GM18507 (cell line): Measurements from ENCODE around the gene LSM11.

Experiments
- DNase-seq: peaks from one replicate; pipeline ENCODE4 v3.0.0; 2011; ENCODE audit warnings: low read depth; ENCODE audit not compliant: insufficient read length; ENCODE audit errors: extremely low spot score
- FAIRE-seq: peaks from 2 replicates; lab custom pipeline; 2011; peaks lifted over from hg19 to GRCh38; lab: Jason Lieb, UNC

Gene LSM11

DNA sequence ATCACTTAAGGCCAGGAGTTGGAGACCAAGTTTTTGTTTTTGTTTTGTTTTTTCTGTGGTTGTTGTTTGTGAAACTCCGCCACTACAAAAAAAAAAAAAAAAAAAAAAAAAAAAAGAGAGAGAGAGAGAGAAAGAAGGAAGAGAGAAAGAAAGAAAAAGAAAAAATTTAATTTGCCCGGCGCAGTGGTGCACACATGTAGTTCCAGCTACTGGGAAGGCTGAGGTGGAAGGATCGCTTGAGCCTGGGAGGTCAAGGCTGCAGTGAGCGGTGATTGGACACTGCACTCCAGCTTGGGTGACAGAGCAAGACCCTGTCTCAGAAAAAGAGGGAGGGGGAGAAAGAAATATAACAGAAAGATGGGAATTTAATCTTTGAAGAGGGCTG is 11.4 kb upstream of the LSM11 start:
- FAIRE-seq: no peak
- DNase-seq: no peak

DNA sequence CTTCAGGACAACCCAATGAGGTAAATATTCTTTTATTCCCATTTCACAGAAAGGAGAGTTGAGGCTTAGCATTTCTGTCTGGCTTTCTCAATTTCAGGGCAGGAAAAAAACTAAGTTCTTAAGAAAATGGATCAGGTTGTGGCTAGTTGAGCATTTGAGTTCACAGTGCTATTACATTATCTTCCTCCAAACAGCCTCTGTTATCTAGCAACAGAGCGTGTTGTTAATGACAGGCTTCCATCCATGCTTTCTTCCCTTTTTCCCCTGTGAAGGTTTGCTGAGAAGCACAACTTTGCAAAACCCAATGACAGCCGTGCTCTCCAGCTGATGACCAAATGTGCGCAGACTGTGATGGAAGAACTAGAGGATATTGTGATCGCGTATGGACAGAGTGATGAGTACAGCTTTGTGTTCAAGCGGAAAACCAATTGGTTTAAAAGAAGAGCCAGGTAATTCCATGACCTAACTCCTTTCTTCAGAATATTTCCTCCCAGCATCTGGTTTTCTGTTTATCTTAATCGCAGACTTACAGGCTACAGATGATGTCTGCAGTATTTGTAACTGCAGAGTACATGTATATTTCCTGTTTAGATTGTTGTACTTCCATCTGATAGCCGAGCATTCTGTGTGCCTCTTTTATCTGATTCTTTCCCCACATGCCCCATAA is 10.8 kb upstream of the LSM11 start:
- no peak for DNase-seq
- FAIRE-seq: no peak

DNA sequence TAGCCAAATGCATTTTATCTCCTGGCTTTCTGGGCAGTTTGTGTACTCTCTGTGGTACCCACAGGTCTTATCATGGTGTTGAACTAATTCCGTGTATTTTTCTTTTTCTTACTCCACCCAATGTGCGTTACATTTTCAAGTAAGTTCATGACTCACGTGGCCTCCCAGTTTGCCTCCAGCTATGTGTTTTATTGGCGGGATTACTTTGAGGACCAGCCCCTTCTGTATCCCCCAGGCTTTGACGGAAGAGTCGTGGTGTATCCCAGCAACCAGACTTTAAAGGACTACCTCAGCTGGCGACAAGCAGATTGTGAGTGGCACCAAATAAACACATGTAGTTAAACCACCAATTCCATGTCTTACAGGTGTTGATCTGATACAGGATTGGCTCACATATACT is 9.1 kb upstream of the LSM11 start:
- FAIRE-seq (no peak), DNase-seq (no peak)

DNA sequence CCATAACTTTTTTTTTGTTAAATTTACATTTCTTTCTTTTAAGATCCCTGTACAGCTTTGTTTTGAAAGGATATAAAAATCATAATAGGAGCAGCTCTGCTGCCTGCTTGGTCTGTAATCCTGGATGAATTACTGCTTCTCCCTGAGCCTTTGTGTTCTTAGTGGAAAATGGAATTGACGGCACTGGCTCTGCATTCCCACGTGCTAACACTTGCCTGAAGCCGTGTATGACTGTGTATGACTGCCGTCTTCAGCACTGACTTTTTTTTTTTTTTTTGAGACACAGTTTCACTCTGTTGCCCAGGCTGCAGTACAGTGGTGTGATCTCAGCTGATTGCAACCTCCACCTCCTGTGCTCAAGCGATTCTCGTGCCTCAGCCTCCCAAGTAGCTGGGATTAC is 7.5 kb upstream of the LSM11 start:
- FAIRE-seq: no peak

DNA sequence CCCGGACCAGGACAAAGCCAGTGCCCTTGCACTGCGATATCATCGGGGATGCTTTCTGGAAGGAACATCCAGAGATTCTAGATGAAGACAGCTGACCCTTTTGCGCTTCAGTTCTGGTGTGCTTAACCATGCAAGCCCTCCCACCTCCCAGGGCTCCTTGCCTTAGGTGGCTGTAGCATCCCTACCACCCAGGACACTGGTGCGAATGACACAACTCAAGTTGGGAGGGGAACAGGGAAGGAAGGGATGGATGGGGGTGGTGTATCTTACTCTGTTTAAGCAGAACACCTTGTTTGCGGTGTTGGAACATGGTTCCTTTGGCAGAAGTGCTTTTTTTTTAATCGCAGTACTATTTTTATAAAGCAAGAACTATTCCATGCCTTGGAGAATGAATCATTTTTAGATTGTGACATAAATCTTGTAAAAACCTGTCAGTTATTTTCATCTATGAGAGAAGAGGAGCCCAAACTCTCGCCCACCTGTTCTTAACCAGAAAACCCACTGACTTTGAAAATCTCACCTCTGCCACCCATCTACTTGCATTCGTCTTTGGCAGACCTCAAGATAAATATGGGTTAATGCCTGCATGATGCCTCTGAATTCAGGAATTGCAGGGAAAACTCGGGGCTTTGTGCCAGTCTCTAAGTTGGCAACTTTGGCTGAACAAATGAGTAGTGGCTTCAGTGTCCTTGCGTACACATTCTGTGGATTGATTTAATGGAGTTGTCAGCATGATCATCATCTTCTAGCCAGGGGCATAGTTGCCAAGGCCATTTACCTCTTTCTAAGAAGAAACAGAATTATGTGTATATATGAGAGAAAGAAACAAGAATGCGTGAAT is 3.9 kb upstream of the LSM11 start:
- no peak for FAIRE-seq

More for the DNA sequence above, 7.5 kb upstream of the LSM11 start:
- no peak for DNase-seq

DNA sequence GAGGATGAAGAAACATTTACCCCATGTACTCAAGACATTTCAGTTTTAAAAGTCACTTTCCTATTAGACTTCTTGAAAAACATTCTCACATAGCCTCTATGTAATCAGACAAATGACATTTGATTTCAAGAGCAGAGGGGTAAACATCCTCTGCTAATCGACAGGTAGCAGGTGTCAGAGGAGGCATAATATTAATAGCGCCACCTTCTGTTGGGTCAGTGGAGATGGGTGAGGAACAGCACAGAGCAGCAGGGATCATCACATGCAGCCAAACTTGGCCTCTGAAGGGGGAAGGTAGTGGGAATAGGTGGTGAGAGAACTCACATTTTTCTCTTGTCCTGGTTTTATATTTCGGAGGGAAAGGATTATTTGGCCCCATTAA is 3.3 kb upstream of the LSM11 start:
- FAIRE-seq (peak; percentile 36), DNase-seq (no peak)

More for the DNA sequence above, 3.9 kb upstream of the LSM11 start:
- no peak for DNase-seq

DNA sequence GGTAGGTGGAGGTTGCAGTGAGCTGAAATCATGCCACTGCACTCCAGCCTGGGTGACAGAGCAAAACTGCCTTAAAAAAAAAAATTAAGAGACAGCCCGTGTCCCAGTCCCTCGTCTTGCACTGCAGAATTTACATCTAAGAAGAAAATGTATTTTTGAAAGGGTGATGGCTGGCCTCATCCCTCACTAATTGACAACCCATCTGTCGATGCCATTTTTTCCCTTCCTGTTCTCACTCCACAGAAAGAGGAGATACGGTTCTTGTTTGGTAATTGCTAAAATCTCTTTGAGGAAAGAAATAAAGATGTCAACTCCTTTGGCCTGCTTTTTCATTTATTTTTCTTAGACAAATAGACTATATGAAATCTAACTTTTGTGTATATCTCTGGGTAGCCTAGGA is 2.4 kb upstream of the LSM11 start:
- FAIRE-seq: no peak
- no peak for DNase-seq

DNA sequence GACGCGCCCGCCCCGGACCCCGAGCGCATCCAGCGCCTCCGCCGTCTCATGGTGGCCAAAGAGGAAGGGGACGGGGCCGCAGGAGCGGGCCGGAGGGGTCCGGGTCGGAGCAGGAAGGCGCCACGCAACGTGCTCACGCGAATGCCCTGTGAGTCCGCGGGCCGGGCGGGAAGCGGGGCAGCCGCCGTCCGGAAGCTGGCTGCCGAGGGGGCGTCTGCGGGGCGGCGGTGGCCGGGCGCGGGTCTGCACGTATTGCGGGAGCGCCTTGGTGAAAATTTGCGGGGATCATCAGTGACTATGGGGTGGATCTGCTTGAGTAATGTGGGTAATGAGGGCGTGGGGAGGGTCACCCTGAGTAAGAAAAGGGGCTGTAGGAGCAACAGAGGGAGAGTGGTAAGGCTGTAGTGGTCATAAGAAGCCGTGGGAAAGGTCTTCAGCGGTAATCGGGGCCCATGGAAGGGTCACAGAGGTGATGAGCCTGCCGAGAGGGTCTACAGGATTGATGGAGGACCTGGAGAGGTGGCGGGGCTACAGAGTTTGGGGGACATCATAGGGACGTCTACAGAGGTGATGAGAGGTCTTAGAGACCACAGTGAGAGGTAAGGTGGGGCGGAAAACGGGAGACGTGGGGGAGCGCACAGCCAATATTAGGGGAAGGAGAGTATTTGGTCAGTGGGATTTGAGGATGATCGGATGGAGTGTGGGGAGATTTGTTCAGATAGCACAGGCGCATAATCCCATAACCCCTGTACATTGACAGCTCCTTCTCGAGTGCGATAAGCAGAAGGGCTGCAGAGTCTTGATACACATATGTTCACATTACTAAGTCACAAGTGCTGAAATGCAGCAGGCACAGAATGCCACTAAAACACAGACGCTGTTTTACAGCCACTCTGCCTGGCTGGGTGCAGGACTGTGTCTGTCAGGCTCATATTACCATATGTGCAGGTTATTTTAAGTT is 819 bp downstream of the LSM11 start:
- no peak for FAIRE-seq
- no peak for DNase-seq

DNA sequence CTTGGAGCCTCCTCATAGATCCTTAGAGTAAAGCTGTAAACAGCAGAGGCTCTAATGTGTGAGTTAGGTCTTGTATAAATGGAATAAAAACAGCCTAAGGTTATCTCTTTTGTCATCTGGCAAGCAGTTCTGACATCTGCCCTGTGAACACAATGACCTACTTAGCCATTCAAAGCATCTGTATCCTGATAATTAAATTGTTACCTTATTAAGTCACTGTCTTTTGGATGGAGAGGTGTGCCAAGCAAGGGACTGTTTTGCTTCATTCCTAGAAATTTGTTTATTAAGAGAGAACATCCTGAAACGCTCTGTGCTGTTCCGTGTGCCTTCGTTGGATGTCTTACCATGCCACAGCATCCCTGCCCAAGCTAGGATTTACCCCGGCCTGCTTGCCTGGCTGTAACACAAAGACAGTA is 1.5 kb downstream of the LSM11 start:
- no peak for FAIRE-seq
- no peak for DNase-seq

DNA sequence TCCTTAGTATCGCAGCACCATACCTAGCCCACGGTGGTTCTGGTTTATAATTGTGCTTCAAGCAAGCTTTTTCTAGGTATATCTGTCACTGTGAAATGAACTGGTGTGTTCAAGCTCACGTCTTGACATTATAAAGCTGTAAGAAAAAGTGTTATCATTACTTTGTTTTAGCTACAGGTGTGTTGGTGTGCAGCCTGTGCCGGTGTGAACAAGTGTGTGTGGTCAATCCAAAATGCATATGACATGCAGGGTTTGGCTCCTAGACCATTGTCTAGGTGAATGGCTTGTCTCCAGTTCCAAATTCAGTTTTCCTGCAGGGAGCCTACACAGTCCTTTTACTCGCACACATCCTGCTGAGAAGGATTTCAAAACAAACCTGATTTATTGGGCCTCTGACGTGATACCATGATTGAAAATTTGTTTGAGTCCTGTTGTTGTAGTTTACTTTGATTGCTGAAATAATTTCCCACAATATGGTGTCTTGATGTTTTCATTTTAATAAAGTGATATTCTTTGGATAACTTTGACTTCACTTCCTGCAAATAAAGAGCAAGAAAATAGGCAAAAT is 3.7 kb downstream of the LSM11 start:
- FAIRE-seq: no peak

DNA sequence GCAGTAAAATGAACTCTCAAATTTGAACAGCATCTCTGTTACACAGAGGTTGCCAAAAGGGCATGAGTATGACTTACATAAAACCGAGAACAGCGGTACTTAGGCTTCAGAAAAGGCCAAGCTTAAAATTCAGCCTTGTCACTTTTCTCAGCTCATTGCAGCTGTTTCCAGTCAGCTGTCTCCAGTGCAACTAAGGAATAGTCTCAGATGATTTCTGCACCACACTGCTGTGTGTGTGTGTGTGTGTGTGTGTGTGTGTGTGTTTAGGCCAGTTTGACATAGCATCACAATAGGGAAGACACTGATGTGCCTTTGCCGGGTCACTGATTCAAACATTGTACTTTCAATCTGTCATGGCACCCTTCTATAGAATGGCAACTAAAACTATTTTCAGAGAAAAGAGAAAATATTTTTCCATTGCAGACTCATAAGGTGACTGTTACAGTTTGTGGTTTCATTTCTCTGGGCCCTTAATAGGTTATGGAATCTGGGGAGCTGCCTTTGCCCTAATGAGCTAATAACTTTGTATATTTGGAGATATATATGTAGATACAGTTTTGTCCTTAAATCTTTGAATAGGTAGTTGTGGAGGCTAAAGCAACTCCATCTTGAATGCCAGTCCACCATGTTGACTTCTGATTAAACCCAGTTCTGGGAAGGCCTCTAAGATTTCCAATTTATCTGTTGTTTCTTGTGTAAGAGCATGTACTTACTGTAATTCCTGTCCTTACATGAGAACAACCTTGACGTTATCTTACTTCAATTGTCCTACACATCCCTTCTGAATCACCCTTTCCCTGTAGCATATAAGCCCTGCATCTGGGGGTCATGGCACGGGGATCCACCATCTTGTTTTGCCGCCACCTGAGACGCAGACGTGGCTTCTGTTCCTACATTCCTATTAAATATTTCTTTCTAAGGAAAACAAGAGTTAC is 4.5 kb downstream of the LSM11 start:
- no peak for FAIRE-seq
- no peak for DNase-seq

More for the DNA sequence above, 3.7 kb downstream of the LSM11 start:
- DNase-seq: no peak

DNA sequence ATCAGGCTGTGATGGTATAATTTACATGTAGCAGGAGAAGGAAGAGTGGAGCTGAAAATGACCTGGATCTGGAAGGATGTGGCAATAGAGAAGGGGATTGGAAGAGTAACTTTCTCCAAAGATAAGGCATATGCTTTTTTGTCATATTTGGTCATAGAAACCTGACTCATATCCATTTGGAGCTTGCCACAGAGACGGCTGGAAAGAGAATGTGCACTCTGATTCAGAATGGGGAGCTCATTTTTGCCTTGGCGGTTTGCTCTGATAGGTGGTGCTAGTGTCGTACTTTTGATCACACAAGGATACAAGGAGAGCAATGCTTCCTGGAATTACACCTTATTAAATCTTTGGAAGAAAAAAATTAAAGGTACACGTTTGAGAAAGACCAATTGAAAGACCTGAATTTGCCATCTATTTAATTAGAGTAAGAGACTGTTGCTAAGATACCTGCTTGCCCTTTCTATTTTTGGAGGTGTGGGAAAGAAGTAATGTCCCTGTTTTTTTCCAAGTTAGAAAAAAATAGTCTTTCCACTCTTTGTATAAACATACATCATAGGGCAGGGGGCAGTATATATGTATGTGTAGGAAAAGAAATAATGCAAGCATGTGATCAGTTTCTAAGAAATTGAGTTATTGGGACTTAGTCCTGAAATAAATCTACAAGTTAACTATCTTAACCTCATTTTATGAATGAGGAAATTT is 5.4 kb downstream of the LSM11 start:
- DNase-seq: no peak
- no peak for FAIRE-seq

DNA sequence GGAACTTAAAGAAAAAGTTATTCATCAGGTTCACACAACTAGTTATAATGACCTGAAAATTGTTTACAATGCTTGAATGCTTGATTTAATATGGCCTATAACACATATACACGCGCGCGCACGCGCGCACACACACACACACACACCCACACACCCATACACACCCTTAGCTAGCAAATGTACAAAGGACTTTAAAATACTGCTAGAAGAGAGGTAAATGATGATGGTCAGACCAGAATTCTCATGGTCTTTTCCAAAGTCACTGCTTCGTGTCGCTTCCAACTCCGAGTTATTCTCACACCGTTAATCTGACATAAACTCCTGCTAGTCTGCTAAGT is 5.9 kb downstream of the LSM11 start:
- no peak for DNase-seq
- no peak for FAIRE-seq

DNA sequence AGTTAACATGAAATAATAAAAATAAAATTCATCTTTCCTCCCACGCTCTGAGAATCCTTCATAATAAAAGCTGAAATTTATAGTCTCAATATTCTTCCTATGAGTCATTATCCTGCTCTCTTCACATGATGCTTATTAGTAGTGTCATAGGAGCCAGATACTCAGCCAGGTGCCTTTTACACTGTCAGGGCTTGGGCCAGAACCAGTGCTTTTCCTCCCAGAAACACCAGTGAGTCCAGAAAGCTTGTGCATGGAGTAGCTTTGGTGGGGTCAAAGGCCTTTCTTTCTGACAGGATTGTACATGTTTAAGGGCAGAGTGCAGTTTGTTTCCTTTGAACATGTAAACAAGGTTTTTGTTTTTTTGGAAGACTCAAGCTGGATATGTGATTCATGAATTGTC is 6.8 kb downstream of the LSM11 start:
- FAIRE-seq: no peak
- DNase-seq: no peak

DNA sequence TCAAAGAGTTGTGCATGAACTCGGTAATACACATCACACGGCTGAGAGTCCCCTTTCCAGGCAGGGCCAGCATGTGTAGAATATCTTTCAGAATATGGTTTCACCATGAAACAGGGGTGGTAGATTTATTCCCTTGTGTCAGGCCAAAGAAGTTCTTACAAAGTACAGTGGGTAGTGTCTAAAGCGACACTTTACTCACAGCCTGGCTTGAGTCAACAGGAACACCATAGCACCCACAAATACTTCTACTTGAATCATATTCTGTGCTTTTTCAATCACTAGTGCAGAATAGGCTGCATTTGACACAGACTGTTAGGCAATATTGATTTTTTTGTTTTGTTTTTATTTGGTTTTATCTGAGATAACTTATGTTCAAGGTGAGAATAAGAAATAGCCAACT is 12.6 kb downstream of the LSM11 start:
- FAIRE-seq (no peak), DNase-seq (no peak)

DNA sequence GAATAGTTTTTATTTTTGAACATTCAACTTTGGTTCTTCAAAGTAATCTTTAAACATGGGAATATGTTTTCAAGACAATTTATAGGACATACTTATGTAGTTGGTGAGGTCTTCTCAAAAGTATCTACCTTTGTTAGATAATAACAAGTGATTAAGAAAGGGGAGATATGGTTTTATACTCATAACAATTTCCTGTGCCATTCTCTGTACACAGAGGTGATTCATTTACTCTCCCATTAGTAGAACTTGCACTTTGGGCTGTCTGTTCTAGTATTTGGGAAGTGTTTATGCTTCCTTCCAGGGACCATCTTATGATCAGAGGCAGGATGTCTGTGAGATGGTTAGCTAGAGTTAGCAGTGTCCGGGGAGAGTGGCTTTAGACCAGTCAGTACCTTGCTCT is 15.2 kb downstream of the LSM11 start:
- FAIRE-seq (no peak), DNase-seq (no peak)

DNA sequence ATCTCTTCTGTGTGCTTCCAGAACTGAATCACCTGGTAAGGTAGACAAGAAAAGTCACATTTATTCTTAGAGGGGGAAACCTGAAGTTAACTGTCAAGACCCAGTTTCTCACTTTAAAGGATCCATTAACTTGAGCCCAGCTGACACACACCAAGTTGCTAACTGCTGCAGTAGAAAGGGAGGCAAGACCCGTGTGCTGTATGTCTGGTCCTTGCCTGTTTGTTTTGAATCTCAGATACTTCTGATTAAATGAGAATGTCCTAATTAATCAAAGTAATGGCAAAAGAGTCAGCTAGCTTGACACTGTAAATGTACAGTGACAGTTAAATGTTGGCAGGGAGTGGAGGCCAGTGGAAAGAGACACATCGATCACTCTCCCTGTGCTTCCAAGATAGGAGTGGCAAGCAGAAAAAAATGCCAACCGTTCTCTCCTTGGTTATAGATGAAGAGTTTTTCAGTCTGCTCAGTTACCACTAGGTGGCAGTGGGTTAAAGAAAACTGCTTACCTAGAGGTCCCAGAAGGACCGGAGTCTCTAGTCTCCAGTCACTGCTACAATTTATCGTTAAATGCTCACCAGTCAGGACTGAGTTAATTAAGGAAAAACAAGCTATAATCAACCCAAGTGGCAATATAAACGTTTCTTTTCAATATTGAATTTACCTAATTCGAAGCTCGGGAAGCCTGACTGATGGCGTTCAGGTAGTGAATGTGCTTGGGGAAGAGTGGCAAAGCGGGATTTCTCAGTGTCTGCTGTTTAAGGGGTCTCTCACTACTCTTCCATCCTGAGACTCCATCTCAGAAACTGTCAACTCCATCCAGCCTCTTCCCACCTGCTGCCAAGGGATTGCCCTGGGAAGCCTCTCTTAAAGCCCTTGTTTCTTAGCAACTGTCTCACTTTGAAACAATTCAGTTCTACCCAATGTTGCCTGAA is 18.4 kb downstream of the LSM11 start:
- FAIRE-seq (peak; percentile 82), DNase-seq (peak; percentile 32)
